DOHH2 (cell line): ENCODE data around the gene TNN.

Experiments
- H3F3A ChIP-seq: fragments of 200-600 bp; sonication (generic), shearing (Covaris generic); 2 replicates; pipeline ENCODE4 v1.6.0; 2016; ENCODE audit warnings: antibody characterized with exemption, mild to moderate bottlenecking; ENCODE audit not compliant: control insufficient read depth, insufficient read depth
- H3K27ac ChIP-seq: fragments of 200-600 bp; sonication (generic); 2 replicates; pipeline ENCODE4 v1.5.1; 2014; ENCODE audit warnings: low read depth, mild to moderate bottlenecking, low read length, moderate library complexity
- H3K27me3 ChIP-seq: fragments of 200-600 bp; sonication (generic); 2 replicates; pipeline ENCODE4 v1.6.1; 2014; ENCODE audit warnings: mild to moderate bottlenecking, low read length, mixed read lengths; ENCODE audit not compliant: control insufficient read depth
- H3K36me3 ChIP-seq: fragments of 200-600 bp; sonication (generic); 2 replicates; pipeline ENCODE4 v1.6.1; 2014; ENCODE audit warnings: mild to moderate bottlenecking, low read length, moderate library complexity, mixed read lengths; ENCODE audit not compliant: control insufficient read depth
- H3K4me1 ChIP-seq: fragments of 200-600 bp; sonication (generic); 2 replicates; pipeline ENCODE4 v1.6.1; 2014; ENCODE audit warnings: mild to moderate bottlenecking, low read length, mixed read lengths; ENCODE audit not compliant: control insufficient read depth
- H3K4me2 ChIP-seq: fragments of 200-600 bp; sonication (generic); 2 replicates; pipeline ENCODE4 v1.6.0; 2014; ENCODE audit warnings: mild to moderate bottlenecking, low read length, moderate library complexity
- H3K4me3 ChIP-seq: fragments of 200-600 bp; sonication (generic); 2 replicates; pipeline ENCODE4 v1.5.1; 2014; ENCODE audit warnings: mild to moderate bottlenecking, low read length, mixed read lengths
- H3K79me2 ChIP-seq: fragments of 200-600 bp; sonication (generic); 2 replicates; pipeline ENCODE4 v1.6.1; 2014; ENCODE audit warnings: mild to moderate bottlenecking, low read length, mixed read lengths; ENCODE audit not compliant: control insufficient read depth
- H3K9me2 ChIP-seq: fragments of 200-600 bp; sonication (generic); replicated peaks from 2 replicates; pipeline ENCODE4 v1.6.1; 2014; ENCODE audit warnings: mild to moderate bottlenecking, low read length, mixed read lengths; ENCODE audit not compliant: control insufficient read depth
- H3K9me3 ChIP-seq: fragments of 200-600 bp; sonication (generic); 2 replicates; pipeline ENCODE4 v1.6.1; 2014; ENCODE audit warnings: antibody characterized with exemption, low read length, mixed read lengths; ENCODE audit not compliant: control insufficient read depth, insufficient read depth
- H4K20me1 ChIP-seq: fragments of 200-600 bp; sonication (generic); 2 replicates; pipeline ENCODE4 v1.6.0; 2014; ENCODE audit warnings: low read depth, mild to moderate bottlenecking, antibody characterized with exemption, low read length, moderate library complexity; ENCODE audit not compliant: control insufficient read depth, insufficient read depth
- CTCF ChIP-seq: fragments of 200-600 bp; sonication (generic); IDR thresholded peaks from one replicate; pipeline ENCODE4 v1.5.1; 2014; ENCODE audit warnings: antibody characterized with exemption, mild to moderate bottlenecking, low read depth, low read length; ENCODE audit not compliant: poor library complexity, severe bottlenecking
- EZH2phosphoT487 ChIP-seq: fragments of 200-600 bp; sonication (generic); IDR thresholded peaks from 2 replicates; pipeline ENCODE4 v1.6.1; 2017; ENCODE audit warnings: borderline replicate concordance, mild to moderate bottlenecking, antibody characterized with exemption, low read length, moderate library complexity, mixed read lengths

The TNN gene

DNA sequence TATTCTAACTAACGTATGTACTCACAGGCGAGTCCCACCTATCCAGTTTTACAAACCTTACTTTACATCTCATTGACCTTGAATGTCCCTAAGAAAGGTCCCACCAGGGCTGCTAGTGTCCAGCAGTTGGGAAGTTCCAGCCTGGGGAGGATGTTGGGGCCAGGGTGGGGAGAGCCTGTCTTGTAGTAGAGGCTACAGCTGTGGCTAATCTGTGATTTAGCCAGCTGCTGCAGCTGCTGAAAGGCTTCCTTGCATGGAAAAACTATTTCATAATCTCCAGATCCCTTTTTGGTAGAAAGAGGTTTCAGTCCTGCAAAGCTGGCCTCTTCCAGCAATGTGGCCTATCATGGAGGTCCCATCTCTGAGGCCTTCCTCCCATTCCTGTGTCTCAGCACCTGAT, 23.1 kb downstream of the TNN start:
- H3K4me2 ChIP-seq = no peak overlapping the region
- H4K20me1 ChIP-seq = no peaks in the 10 kb centered on the region
- no peaks in the 10 kb centered on the region for H3K9me2 ChIP-seq

DNA sequence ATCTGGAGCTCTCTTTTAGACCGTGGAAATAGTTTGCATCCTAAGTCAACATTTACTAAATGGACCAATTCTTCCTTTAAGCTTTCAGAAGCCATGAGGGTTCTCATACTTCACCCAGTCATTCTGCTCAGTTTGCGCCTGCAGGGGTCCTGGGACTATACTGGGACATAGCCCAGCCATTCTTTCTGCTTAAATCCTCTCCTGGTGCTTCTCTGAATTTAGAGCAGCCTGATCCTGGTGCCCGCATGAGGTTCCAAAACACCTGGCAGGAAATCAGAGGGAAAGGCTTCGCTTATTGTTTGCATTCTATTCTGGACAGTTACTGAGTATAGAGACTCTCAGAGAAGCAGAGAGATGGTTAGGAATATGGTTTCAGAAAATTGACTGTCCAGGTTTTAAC, 27.0 kb downstream of the TNN start:
- Histone ChIP-seq H3K4me3 (no peak overlapping the region), H3K27me3 (peaks cover 16% of the 10 kb centered on the region; the same call in 1 of the 2 replicates), H3K79me2 (no peaks in the 10 kb centered on the region), H3K9me2 (no peaks in the 10 kb centered on the region), H3K9me3 (no peaks in the 10 kb centered on the region), H3K4me2 (no peak overlapping the region), H4K20me1 (no peaks in the 10 kb centered on the region), H3F3A (no peaks in the 10 kb centered on the region), H3K36me3 (no peaks in the 10 kb centered on the region), H3K27ac (no peak overlapping the region), H3K4me1 (no peaks in the 10 kb centered on the region)
- TF ChIP-seq EZH2phosphoT487 (no peak), CTCF (no peak)

More for the DNA sequence above, 23.1 kb downstream of the TNN start:
- Histone ChIP-seq H3K9me3 (no peaks in the 10 kb centered on the region), H3K27ac (no peak overlapping the region), H3K79me2 (no peaks in the 10 kb centered on the region), H3F3A (no peaks in the 10 kb centered on the region), H3K4me3 (no peak overlapping the region), H3K27me3 (peaks cover 34% of the 10 kb centered on the region), H3K36me3 (no peaks in the 10 kb centered on the region), H3K4me1 (no peaks in the 10 kb centered on the region)
- TF ChIP-seq EZH2phosphoT487 (no peak), CTCF (no peak)

GRCh38 chr1:175095069-175095468, 27.4 kb downstream of the TNN start:
- no peaks in the 10 kb centered on the region for H3K4me1 ChIP-seq
- no peaks in the 10 kb centered on the region for H3K79me2 ChIP-seq
- TF ChIP-seq CTCF (no peak), EZH2phosphoT487 (no peak)
- no peaks in the 10 kb centered on the region for H4K20me1 ChIP-seq
- no peak overlapping the region for H3K27ac ChIP-seq
- H3K4me3 ChIP-seq = no peak overlapping the region
- no peaks in the 10 kb centered on the region for H3F3A ChIP-seq
- no peaks in the 10 kb centered on the region for H3K9me2 ChIP-seq
- no peak overlapping the region for H3K4me2 ChIP-seq
- peaks cover 12% of the 10 kb centered on the region; the same call in 1 of the 2 replicates for H3K27me3 ChIP-seq
- H3K9me3 ChIP-seq = no peaks in the 10 kb centered on the region
- H3K36me3 ChIP-seq = no peaks in the 10 kb centered on the region
